NCI-H1694 (cell line): ENCODE data around the gene ANGPTL4.

ENCODE experiments used
- DNase-seq: peaks from one replicate; lab custom pipeline; 2025; lab: John Stamatoyannopoulos, UW

Gene ANGPTL4

GRCh38 chr19:8413629-8413995 is 49.7 kb downstream of the ANGPTL4 start:
- DNase-seq = no peak

GRCh38 chr19:8416796-8417195 is 52.8 kb downstream of the ANGPTL4 start:
- DNase-seq = no peak

GRCh38 chr19:8421484-8422461 is 57.8 kb downstream of the ANGPTL4 start:
- no peak for DNase-seq

- no peak for DNase-seq
These were observed 59.9 kb downstream of the ANGPTL4 start for GRCh38 chr19:8423817-8424223.
